Cardiac muscle cell (in vitro differentiated cells and primary cell): ENCODE results near the gene OR2G2. TPM values are rescaled to one million over a fixed set of nuclear protein-coding genes. Genes with fewer than 3 reads are reported as not detected.

Experiments used
- DNase-seq, 2 donors: peaks; one replicate each; pipeline versions ENCODE4 v3.0.0 to v3.0.0-alpha.2; 2010 to 2017; ENCODE audit warnings: low read depth in 1 of 2, low spot score in 1 of 2
- H3K27ac ChIP-seq: fragments of 200-600 bp; sonication (generic); 2 replicates; pipeline ENCODE4 v1.5.1; 2016
- H3K27me3 ChIP-seq: fragments of 200-600 bp; sonication (generic); 2 replicates; pipeline ENCODE4 v1.6.0; 2016; ENCODE audit warnings: control low read depth
- H3K36me3 ChIP-seq: fragments of 200-600 bp; sonication (generic); 2 replicates; pipeline ENCODE4 v1.5.1; 2016; ENCODE audit warnings: control low read depth
- H3K4me1 ChIP-seq: fragments of 200-600 bp; sonication (generic); 2 replicates; pipeline ENCODE4 v1.8.1; 2017; ENCODE audit warnings: low read depth, mild to moderate bottlenecking, mixed run types
- H3K4me3 ChIP-seq: fragments of 200-600 bp; sonication (generic); 2 replicates; pipeline ENCODE4 v1.5.1; 2016; ENCODE audit warnings: mild to moderate bottlenecking
- H3K9me3 ChIP-seq: fragments of 200-600 bp; sonication (generic); 2 replicates; pipeline ENCODE4 v1.5.1; 2017; ENCODE audit warnings: low read depth, mild to moderate bottlenecking, control low read depth
- polyA plus RNA-seq: library from polyadenylated mRNA; unstranded; fragments of >200 nt; fragmentation: Nextera tagmentation; extraction: Ambion mirVana; gene quantifications from 2 replicates; pipeline ENCODE4 v1.2.1, GENCODE V29; 2016
- total RNA-seq: library from RNA; depleted of rRNA; stranded (reverse); fragments of >200 nt; gene quantifications from 2 replicates; pipeline ENCODE4 v1.2.3, GENCODE V29; 2016
- TF ChIP-seq, protein P1 (sequence below): IDR thresholded peaks from 2 replicates; pipeline ENCODE4 v1.5.1; 2012; ENCODE audit warnings: low read depth, mild to moderate bottlenecking, low read length

Gene OR2G2
- total and polyA plus RNA-seq, 2 experiments from 2014 or later: not detected

DNA sequence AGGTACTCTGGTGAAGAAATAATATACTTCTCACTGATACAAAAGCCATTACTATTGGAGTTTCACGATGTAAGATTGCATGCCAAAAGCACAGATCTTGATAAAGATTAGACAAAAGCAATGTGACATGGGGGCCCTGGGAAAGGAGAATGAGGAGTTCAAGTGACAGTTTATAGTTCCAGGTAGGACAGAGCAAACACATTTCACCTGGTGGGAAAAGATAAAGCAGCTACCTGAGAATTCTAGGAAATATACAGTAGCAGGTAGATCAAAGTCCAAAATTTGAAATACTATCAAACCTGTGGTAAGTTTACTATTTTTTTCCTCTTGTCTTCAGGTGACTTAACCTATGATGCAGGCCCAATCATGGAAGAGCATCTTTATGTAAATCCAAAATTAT, 25.2 kb downstream of the OR2G2 start:
- Histone ChIP-seq H3K9me3 (no peaks in the 10 kb centered on the region), H3K4me1 (no peaks in the 10 kb centered on the region), H3K27me3 (no peaks in the 10 kb centered on the region), H3K4me3 (no peak overlapping the region), H3K27ac (no peak overlapping the region), H3K36me3 (no peaks in the 10 kb centered on the region)
- TF ChIP-seq, protein P1, sequence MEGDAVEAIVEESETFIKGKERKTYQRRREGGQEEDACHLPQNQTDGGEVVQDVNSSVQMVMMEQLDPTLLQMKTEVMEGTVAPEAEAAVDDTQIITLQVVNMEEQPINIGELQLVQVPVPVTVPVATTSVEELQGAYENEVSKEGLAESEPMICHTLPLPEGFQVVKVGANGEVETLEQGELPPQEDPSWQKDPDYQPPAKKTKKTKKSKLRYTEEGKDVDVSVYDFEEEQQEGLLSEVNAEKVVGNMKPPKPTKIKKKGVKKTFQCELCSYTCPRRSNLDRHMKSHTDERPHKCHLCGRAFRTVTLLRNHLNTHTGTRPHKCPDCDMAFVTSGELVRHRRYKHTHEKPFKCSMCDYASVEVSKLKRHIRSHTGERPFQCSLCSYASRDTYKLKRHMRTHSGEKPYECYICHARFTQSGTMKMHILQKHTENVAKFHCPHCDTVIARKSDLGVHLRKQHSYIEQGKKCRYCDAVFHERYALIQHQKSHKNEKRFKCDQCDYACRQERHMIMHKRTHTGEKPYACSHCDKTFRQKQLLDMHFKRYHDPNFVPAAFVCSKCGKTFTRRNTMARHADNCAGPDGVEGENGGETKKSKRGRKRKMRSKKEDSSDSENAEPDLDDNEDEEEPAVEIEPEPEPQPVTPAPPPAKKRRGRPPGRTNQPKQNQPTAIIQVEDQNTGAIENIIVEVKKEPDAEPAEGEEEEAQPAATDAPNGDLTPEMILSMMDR: no peak
- DNase-seq: no peak

- DNase-seq: no peak
- Histone ChIP-seq H3K36me3 (no peaks in the 10 kb centered on the region), H3K9me3 (no peaks in the 10 kb centered on the region), H3K4me1 (no peaks in the 10 kb centered on the region), H3K4me3 (no peak overlapping the region), H3K27ac (no peak overlapping the region), H3K27me3 (no peaks in the 10 kb centered on the region)
- TF ChIP-seq, protein P1: no peak
These were observed 26.5 kb downstream of the OR2G2 start for GRCh38 chr1:247614625-247615024.

GRCh38 chr1:247627951-247628350, 39.8 kb downstream of the OR2G2 start:
- no peaks in the 10 kb centered on the region for H3K4me1 ChIP-seq
- H3K9me3 ChIP-seq: no peaks in the 10 kb centered on the region
- no peak for DNase-seq
- no peak overlapping the region for H3K4me3 ChIP-seq
- H3K36me3 ChIP-seq: no peaks in the 10 kb centered on the region
- H3K27ac ChIP-seq: no peak overlapping the region
- H3K27me3 ChIP-seq: no peaks in the 10 kb centered on the region
- TF ChIP-seq, protein P1: no peak

DNA sequence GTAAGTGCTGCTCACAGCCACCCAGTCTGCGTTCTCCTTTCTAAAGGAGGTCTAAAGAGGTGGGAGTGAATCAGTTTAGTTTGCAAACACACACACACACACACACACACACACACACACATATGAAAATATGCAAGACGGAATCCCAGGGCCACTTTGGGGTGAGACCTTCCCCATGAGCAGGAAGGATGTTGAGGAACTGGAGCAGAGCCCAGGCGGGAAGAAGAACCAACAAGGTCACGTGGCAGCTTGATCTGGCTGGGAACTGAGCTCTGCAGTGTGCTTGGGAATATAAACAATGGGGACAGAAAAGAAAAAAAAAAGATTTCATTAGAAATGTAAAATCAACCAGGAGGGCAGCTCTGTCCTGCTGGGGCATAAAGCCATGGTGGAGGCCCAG, 49.9 kb downstream of the OR2G2 start:
- DNase-seq: no peak
- H3K27ac ChIP-seq: no peak overlapping the region
- H3K4me1 ChIP-seq: no peaks in the 10 kb centered on the region
- no peaks in the 10 kb centered on the region for H3K36me3 ChIP-seq
- TF ChIP-seq, protein P1: no peak
- no peaks in the 10 kb centered on the region for H3K27me3 ChIP-seq
- H3K9me3 ChIP-seq: no peaks in the 10 kb centered on the region
- H3K4me3 ChIP-seq: no peak overlapping the region

DNA sequence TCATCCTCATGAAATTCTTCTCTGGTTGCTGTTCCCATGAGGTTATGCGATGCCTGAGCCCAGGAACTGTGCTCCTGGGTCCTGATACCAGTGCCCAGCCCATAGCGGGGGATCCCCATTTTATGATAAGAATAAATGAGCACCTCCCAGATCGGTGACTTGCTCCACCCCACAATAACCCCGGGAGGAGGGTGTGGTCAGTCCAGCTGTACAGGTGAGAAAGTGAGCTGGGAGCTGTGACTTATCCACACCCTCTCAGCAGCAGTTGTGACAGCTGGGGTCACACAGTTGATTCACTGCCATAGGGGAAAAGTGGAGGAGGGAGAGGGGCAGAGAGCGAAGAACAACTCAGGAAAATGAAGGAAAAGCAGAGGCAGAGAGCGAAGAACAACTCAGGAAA, 50.6 kb downstream of the OR2G2 start:
- DNase-seq: no peak
- Histone ChIP-seq H3K27me3 (no peaks in the 10 kb centered on the region), H3K9me3 (no peaks in the 10 kb centered on the region), H3K4me1 (no peaks in the 10 kb centered on the region), H3K36me3 (no peaks in the 10 kb centered on the region), H3K27ac (no peak overlapping the region), H3K4me3 (no peak overlapping the region)
- TF ChIP-seq, protein P1: no peak

Other genes with a start within 250 kb of the OR2G2 start
- 0.39 and 1.5 TPM in 2 replicates for gene NLRP3, start 172.2 kb upstream of the OR2G2 start, total RNA-seq
- gene NLRP3, start 172.2 kb upstream of the OR2G2 start, polyA plus RNA-seq: not detected in 2 replicates
- gene OR2B11, start 130.3 kb upstream of the OR2G2 start, total RNA-seq: not detected in 2 replicates
- not detected in 2 replicates for gene OR2B11, start 130.3 kb upstream of the OR2G2 start, polyA plus RNA-seq
- not detected in 2 replicates for gene OR2C3, start 51.9 kb upstream of the OR2G2 start, total RNA-seq
- gene OR2C3, start 51.9 kb upstream of the OR2G2 start, polyA plus RNA-seq: not detected in 2 replicates
- not detected in 2 replicates for gene GCSAML, start 39.2 kb upstream of the OR2G2 start, total RNA-seq
- gene GCSAML, start 39.2 kb upstream of the OR2G2 start, polyA plus RNA-seq: not detected in 2 replicates
- gene OR2G3, start 17.2 kb downstream of the OR2G2 start, total RNA-seq: not detected in 2 replicates
- not detected in 2 replicates for gene OR2G3, start 17.2 kb downstream of the OR2G2 start, polyA plus RNA-seq
- not detected in 2 replicates for gene OR13G1, start 91.4 kb downstream of the OR2G2 start, total RNA-seq
- gene OR13G1, start 91.4 kb downstream of the OR2G2 start, polyA plus RNA-seq: not detected in 2 replicates
- gene OR6F1, start 128.3 kb downstream of the OR2G2 start, total RNA-seq: not detected in 2 replicates
- gene OR6F1, start 128.3 kb downstream of the OR2G2 start, polyA plus RNA-seq: not detected in 2 replicates
- not detected in 2 replicates for gene OR14K1, start 150.3 kb downstream of the OR2G2 start, total RNA-seq
- gene OR14K1, start 150.3 kb downstream of the OR2G2 start, polyA plus RNA-seq: not detected in 2 replicates
- gene OR14A2, start 159.8 kb downstream of the OR2G2 start, total RNA-seq: not detected in 2 replicates
- gene OR14A2, start 159.8 kb downstream of the OR2G2 start, polyA plus RNA-seq: not detected in 2 replicates
- gene OR1C1, start 172.2 kb downstream of the OR2G2 start, total RNA-seq: not detected in 2 replicates
- not detected in 2 replicates for gene OR1C1, start 172.2 kb downstream of the OR2G2 start, polyA plus RNA-seq
- not detected in 2 replicates for gene OR14A16, start 235.8 kb downstream of the OR2G2 start, total RNA-seq
- not detected in 2 replicates for gene OR14A16, start 235.8 kb downstream of the OR2G2 start, polyA plus RNA-seq